ENCODE measurements around the gene SBK1.
A peak's percentile ranks its signal among the peaks of the same experiment; 100 is the strongest.

SBK1 gene

DNA sequence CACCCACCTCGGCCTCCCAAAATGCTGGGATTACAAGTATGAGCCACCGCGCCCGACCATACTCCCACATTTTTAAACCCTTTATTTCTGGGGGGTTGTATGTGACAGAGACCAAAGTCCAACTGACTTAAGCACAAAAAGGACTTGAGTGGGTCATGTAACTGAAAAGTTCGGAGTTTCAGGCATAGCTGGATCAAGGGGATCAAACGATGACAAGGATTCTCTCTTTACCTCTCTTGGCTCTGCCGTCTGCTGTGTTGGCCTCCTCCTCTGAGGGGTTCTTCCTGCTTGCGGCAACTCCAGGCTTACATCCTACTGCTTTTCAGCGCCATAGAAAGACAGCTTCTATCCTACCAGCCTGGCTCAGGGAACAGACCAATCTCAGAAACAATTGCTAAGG, 9.2 kb upstream of the SBK1 start:
- DNase-seq = no peak

DNA sequence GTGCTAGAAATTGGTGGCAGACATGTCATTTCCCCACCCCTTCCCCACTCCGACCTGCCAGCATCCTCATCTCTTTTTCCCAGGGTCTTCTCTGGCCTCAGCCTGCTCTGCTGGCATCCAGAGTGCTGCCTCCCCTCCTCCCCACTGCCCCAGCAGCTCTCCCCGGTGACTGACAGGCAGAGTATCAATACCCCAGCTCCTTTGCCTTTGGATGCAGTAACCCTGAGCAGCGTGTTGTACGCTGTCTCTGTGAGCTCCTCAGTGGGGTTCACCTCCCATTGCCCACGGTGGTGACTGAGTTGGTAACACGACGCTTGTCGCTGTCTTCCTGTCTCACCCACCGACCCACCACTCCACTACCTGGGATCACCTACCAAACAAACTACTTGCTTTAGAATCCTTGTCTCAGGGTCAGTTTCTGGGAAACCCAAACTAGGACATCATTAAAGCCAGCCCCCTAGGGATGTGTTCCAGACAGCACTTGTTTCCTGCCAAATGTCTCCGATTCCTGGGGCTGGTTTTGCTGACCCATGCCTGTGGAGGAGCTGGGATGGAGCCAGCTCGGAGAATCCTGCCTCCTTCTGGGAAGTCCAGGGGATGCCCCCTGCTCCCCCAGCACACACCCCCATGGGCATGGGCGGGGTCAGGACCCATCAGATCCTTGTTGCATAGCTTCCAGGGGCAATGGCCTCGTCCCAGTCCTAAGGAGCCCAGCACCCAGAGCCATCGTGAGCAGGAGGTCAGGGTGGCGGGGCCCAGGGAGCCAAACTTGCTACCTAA, 8.3 kb upstream of the SBK1 start:
- DNase-seq = no peak

DNA sequence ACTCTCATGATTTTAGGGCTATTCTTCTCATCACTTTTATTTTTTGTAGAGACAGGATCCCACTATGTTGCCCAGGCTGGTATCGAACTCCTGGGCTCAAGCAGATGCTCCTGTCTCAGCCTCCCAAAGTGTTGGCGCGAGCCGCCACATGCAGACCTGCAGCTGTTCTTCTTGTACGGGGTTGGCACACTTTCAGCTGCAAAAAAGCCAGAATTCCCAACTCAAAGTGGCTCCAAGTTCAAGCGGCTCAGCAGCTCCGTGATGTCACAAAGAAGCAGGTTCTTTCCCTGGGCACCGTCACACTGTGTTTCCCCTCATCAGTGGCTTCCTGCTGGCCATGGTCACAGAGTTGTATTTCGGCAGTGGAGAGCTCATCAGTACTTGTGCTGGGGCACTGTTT, 6.7 kb upstream of the SBK1 start:
- DNase-seq = no peak

DNA sequence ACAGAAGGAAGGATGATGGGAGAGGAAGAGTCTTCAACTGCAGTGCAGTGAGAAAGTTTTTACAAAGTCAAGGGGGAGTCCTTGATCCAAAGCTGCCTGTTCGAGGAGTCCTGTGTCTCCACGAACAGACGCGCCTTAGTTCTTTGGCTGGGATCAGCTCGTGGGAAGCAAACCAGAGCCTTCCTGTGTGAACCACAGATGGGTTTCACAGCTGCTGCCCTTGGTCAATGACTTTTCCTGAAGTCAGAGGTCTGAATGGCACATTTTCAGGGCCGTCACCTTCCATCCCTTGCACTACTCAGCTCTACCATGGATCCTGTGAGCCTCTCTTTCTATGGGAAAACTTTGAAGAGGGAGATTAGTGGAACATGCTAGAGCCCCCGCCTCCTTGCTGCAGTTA, 4.2 kb upstream of the SBK1 start:
- DNase-seq = no peak

DNA sequence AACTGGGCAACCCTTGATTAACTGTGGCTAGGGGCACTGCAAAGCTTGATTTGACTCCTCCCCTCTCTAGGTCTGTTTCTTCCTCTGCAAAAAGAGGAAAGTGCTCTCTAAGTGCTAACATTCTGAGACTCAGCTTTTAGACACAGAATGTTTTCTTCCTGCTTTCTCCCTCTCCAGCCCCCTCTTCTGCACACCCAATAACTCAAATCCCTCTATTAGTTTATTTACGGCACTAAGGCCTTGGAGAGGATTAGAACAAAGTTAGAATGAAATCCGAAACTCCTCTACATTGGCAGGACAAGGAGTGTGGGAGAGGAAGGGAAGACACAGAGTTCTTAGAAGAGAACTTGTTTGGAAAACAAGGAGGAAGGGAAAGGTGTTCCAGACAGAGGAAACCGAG, 3.3 kb upstream of the SBK1 start:
- no peak for DNase-seq

DNA sequence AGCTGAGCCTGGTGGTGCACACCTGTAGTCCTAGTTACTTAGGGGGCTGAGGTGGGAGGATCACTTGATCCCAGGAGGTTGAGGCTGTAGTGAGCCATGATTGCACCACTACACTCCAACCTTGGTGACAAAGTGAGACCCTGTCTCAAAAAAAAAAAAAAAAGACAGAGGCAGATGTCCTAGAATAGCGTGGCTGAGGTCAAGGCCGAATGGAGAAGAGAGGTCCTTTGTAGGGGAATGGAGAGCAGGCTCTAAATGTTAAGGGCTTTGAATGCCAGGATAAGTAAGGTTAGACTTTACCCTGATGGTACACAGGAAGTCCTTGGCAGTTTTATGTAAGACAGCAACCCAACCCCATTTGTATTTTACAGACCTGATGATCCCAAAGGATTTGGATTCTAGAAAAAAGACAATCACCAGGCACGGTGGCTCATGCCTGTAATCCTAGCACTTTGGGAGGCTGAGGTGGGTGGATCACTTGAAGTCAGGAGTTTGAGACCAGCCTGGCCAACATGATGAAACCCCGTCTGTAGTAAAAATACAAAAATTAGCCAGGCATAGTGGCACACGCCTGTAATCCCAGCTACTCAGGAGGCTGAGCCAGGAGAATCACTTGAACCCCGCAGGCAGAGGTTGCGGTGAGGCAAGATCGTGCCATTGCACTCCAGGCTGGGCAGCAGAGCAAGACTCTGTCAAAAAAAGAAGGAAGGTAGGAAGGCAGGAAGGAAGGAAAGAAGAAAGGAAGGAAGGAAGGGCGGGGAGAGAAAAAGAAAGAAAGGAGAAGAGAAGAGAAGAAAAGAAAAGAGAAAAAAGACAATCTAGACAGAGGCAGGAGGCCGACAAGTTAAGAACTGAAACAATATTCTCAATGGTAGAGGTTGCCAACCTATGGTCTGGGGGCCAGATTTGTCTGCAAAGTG, 2.1 kb upstream of the SBK1 start:
- no peak for DNase-seq

DNA sequence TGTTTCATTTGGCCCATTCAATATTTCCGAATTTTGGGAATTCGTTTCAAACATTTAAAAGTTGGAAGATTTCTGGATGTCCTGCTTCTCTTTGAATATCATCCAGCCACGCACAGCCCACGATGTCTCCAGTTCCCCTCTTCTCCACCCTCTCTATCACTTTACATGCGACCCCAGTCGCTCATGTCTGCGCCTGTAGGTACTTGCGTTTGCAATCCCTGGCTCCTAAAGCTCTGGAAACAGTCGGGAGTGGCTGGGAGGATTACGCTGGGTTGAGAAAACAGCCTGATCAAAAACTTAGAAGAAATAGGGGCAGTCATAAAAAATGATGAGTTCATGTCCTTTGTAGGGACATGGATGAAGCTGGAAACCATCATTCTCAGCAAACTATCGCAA, 1.5 kb upstream of the SBK1 start:
- DNase-seq = no peak

DNA sequence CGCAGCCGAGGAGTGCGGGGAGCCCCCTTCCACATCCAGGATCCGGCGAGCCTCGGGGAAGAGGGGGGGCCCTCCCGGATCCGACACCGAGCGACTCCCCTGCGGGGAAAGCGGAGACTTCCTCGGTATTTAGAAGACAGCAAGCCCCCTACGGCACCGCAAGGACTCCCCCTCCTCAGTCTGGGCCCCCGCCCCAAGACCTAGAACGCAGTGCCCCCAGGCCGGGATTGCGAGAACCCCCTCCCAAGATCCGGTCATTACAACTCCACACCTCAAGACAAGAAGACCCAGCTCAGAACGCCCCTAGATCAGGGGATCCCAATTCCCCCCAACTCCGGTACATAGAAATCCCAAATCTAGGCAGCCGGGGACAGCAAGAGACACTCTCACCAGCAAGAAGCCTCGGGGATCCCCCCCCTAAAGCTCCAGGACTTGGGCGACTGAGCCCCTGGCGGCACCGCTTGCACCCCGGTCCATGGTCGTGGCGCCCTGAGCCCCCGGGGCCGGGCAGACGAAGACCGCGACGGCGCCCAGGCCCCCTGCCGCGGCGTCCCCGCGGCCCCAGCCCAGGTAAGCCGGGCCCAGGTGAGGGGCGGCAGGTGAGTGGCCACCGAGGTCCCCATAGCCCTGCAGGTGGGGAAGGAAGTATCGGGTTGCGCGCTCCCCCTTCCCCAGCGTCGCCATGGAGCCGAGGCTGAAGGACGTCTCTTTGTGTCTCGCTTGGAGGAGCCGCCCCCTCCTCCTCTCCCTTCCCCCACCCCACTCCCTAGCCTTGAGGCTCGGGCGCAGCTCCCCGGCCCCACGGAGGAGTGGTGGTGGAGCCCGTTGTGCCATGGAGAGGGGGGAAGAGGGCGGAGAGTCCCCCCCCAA, 641 bp downstream of the SBK1 start:
- peak; percentile 36 for DNase-seq

DNA sequence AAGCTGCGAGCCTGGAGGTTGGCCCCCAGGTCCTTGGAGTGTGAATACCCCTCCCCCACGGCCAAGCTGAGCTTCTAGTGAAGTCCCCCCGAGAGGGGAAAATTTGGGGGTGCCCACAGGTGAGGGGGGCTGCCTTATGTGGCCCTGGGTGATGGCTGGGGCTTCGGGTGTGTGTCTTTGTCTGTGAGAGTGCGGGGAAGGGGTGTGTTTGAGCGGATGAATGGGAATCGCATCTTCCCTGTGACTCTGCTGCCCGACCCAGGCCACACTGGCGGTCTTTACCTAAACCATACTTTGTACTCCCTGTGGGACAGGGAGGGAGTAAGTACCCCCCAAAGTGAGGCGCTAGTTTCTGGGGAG, 1.3 kb downstream of the SBK1 start:
- no peak for DNase-seq

DNA sequence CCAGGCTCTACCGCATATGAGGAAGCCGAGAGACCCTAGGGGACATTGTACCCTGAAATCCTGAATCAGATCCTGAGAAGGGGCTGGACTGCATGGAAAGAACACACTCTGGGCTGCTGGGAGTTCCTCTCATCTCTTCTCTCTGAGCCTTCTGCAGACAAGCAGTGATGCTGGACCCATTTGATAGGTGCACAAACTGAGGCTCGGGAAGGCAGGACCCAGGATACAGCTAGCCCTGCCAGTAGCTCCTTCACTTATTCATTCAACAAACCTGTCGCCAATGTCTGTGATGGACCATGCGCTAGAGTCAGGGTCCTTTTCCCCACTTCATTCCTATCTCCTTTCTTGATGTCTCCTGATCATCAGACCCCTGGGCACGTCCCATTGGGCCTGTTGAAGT, 1.9 kb downstream of the SBK1 start:
- DNase-seq = no peak

DNA sequence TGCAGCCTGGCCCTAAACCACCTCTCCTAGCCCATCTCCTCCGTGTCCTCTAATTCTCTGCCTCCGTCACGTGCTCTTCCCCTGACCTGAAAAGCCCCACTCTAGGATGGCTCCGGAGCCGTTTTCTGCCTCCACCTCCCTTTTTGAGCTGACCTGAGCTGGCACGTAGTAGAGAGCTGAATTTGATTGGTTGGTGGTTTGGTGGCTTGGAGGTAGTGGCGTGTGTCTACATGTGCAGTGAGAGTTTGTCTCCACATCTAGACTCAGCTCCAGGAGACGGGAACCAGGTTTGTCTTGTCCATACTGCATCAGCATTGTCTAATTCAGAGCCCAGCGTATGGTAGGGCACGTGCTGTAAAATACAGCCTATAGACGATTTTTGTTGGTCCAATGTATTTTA, 3.0 kb downstream of the SBK1 start:
- no peak for DNase-seq

DNA sequence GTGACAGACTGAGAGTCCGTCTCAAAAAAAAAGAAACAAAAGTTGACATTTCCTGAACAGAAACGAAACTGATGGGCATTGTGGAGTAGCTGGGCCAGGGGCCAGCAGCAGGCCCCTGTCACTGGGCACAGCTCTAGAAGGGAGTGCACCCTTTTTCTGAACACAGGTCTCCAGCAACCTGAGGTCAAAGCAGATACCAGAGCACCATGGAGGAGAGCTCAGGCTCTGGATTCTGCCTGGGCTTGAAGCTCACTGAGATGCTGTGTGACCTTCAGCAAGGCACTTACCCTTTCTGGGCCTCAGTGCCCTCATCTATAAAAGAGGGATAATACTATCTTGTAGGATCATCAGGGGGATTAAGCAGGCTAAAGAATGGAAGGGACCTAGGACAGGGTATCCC, 5.0 kb downstream of the SBK1 start:
- no peak for DNase-seq

DNA sequence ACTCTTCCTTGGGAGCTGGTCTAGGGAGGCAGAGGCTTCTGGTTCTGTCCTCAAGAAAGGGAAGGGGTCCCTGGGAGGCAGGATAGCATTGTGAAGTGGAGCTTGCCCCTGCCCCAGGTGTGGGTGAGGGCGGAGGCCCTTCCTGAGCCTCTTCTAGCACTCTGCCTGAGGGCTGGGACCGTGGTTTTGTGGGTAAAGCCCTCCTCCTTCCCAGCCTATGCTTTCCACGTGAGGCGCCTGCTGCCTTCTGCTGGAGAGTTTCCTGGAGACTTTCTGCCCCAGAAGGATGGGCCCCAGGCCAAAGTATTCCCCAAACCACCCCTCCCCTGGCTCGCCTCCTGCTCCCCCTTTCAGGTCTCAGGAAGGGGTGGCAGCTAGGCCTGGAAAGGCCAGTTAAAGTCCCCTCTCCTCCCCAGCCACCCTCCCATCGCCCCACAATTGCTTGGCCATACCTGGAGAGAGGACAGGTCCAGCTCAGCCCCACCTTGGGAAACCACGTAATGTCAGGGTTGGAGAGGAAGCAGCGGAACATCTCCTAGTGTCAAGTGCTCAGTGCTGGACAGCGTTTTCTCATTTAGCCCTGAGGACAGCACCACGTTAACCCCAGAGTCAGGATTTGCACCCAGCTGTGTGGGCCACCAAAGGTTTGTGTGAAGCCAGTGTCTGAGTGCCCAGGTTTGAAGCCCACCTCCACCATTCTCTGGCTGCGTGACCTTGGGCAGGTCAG, 5.6 kb downstream of the SBK1 start:
- DNase-seq = no peak

DNA sequence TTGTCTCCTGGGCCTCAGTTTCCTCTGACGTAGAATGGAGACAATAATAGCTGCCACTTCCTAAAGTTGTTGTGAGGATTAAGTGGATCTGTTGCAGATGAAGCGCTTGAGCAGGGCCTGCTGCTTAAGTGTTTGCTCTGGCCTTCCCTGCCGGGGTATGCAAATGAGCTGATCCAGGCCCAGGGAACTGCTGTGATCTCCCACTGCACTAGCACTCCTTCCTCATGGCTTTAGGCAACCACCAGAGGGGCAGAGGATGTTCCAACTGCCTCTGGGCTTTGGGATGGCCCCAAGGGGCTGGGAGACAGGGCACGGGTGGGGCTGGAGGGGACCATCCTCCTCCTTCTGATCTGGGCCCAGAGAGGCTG, 6.2 kb downstream of the SBK1 start:
- DNase-seq = no peak

DNA sequence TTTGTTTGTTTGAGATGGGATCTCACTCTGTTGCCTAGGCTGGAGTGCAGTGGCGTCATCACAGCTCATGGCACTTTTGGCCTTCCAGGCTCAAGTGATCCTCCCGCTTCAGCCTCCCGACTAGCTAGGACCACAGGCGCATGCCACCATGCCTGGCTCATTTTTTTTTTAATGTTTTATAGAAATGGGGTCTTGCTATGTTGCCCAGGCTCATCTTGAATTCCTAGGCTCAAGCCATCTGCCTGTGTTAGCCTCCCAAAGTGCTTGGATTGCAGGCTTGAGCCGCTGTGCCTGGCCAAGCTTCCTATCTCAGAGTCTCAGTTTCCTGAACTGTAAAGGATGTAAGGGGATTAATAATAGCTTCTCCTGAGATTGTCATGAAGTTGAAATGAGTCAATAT, 8.0 kb downstream of the SBK1 start:
- no peak for DNase-seq

DNA sequence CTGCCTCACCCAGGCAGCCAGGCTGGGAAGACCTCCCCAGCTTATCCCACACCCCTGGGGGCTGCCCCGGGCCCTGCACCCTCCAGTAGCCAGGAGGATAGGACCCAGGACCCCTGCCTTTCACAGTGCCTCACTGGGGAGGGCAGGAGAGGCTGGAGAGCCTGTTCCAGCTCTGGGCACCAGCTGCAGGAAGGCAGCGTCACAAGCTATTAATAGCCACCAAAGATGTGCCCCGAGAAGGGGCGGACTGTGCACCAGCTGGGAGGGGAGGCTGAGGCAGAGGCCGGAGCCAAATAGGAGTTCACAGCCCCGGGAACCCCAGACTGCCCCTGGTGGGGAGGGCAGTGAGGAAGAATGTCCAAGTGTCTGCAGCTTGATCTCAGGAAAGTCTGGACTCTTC, 8.8 kb downstream of the SBK1 start:
- DNase-seq = no peak

DNA sequence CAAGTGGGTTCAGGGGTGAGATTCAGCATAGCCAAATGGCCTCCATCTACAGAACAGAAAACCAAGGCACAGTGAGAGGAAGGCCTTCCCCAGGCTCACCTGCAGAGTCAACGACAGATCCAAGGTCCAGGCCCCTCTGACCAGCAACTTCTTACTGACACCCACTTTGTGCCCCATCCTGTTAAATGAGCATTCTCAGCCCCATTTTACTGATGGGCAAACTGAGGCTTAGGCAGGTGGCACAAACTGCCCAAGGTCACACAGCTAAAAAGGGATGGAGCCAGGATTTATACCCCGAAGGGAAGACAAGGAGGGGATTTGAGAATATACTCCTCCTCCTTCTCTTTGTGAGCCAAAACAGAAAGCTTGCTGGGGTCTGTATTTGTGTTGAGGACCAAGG, 9.3 kb downstream of the SBK1 start:
- DNase-seq = no peak

DNA sequence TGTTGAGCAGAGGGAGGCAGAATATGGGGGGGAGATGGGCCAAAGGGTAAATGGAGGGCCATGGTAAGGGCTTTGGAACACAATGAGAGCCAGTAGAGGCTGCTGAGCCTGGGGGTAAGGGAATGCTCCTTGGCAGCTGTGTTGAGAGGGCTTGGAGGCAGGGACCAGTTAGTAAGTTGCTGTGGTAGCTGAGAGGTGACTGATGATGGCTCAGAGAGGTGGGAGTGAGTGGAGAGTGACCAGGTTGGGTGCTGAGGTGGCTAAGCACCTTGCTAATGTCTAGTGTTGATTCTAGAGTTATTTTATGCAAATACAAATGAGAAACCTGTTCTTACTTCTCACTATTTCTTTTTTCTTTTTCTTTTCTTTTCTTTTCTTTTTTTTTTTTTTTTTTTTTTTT, 10.8 kb downstream of the SBK1 start:
- no peak for DNase-seq

DNA sequence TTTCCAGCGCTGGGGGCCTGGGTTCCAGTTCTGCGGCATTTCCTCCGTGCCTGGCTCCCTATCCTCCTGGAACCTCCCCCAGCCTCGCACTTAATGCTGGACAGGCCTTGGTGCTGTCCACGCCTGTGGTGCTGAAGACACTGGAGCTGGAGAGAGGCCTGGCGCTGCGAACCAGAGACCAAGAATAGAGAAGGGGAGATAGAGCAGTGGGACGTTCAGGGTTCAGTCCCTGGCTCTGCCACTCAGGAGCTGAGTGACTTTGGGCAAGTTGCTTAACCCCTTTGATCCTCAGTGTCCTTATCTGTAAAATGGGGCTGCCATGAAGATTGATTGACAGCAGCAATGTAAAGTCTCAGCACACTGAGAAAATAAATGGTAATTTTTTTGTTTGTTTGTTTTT, 11.9 kb downstream of the SBK1 start:
- peak; percentile 26 for DNase-seq

DNA sequence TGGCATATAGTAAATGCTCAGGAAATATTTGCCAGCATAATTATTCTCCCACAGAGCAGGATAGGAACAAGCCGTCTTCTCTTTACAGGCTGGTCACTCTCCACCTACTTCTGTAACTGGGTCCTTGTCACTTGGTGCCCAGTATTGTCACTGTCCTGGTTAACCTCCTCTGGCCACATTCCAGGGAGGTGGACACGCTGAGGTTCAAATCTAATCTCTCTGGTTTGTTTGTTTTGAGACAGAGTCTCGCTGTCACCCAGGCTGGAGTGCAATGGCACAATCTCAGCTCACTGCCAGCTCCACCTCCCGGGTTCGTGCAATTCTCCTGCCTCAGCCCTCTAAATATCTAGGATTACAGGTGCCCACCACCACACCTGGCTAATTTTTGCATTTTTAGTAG, 15.6 kb downstream of the SBK1 start:
- DNase-seq = no peak

DNA sequence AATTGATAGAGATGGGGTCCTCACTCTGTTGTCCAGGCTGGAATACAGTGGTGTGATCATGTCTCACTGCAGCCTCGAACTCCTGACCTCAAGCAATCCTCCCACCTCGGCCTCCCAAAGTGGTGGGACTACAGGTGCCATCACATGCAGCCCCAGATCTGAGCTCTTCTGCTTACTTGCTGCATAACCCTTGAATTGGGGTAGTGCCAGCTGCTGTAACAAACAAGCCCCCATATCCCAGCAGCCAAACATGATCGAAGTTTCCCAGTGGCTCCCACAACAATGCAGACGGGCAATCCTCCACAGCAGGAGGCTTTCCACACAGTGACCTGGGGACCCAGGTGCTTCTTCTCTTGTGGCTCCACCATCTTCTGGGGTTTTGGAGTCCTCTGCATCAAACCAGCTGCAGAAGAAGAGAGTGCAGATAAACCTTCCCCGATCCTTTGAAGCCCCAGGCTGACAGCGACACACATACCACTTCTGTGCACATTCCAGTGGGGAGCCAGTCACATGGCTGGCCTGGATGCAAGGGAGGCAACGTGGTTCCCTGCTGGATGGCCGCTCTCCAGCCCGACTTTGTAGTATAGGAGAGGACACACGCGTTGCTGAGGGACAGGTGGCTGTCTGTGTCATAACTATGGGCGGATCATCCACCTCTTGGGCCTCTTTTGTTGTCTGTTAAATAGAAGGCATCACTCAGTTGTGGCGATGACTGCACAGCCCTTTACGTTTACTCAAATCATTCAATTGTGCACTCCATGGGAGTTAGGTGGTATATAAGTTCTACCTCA, 16.7 kb downstream of the SBK1 start:
- DNase-seq = no peak

DNA sequence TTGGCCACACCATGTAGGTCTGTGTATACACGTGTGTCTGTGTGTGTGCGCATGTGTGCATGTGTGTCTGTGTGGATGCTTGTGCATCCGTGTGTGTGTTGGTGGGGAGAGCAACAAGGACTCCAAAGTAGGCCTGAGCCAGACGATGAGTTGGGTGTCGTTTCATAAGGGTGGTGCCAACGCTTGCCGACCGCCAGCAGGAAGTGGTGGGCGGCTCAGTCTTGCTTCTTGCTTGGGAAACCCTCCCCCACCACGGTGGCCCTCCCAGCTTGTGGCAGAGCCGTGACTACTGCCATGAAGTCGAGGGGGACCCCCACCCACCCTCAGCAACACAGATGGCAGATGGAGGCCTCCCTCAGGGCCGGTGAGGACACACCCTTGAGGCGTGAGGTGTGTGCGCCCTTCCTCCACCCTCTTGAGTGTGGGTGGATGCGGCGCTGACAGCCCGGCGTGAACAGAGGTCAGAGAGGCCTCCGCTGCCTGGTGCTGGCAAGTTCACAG, 17.5 kb downstream of the SBK1 start:
- peak; percentile 87 for DNase-seq

Data from stimulated activated CD4-positive, alpha-beta T cell treated with anti-CD3 and anti-CD28 coated beads, Interleukin-15, amount 100 ng/mL, for 24 hours (primary cell).